Camera-type eye (tissue), 1 donor: Measurements from ENCODE around the gene LMF2. TPM values are rescaled to one million over a fixed set of nuclear protein-coding genes. Genes with fewer than 3 reads are reported as not detected.

Experiments
- total RNA-seq: library from RNA; depleted of rRNA; stranded (reverse); fragments of >200 nt; gene quantifications from one replicate; pipeline ENCODE4 v1.2.3, GENCODE V29; 2014

Gene LMF2
- 39.0 TPM for total RNA-seq

DNA sequence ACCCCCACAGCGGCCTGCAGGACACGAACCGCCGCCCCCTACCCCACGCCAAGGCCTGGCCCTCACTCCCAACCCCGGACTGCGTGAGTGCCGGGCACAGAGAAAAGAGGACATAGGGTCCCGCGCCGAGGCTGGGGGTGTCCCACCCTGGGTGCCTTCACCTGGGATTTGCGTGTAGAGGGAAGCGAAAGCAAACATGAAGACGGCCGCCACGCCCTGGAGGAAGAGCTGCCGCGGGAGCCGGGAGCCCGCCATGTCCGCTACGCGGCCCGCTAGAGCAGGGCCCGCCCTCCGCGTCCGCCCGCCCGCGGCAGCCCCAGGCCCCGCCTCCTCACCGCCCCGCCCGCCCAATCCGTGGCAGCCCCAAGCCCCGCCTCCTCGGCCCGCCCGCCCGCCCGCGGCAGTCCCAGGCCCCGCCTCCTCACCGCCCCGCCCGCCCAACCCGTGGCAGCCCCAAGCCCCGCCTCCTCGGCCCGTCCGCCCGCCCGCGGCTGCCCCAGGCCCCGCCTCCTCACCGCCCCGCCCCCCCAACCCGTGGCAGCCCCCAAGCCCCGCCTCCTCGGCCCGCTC, at the start of gene LMF2:
TSS of gene LMF2 (minus strand) at position 282 of the 570 bp plus-strand sequence. CDS start at position 255, 27 bp downstream.

GRCh38 chr22:50545522-50546325, 38.2 kb upstream of the LMF2 start, which contains the start of gene KLHDC7B:
TSS of gene KLHDC7B (plus strand) at chr22:50545899. CDS start at chr22:50546244, 345 bp downstream.

DNA sequence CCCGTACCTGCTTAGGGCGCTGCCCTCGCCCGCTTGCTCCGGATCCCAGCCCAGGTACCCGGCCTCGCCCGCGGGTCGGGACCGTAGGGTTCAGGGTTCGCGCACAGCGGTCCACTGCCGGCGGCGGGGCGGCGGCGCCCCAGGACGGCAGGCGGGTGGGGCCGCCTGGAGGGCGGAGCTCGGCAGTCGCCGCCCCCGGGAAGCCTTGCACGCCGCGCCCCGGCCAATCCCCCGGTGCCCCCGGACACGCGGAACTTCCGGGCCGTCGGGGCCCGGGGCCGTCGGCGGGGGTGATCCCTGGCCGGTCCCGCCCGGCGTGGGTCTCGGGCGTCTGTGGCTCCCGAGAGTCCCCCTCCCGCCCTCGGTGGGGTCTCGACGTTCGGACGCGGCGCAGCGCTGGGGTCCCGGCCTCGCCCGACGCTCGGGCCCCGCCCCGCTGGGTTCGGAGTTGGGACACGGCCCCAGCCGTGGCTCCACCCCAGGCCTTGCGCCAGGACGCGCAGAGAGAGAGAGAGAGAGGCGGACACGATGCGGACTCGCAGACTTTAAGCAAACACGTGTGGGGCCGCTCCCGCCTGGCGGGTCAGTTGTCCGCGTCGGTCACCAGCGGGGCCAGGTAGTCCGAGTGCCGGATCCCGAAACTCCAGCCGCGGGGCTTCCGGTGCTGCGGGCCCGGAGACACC, 22.5 kb upstream of the LMF2 start, which contains the start of gene TYMP:
TSS of gene TYMP (minus strand) at position 116 of the 683 bp plus-strand sequence. CDS start 303 bp downstream, outside the sequence.

DNA sequence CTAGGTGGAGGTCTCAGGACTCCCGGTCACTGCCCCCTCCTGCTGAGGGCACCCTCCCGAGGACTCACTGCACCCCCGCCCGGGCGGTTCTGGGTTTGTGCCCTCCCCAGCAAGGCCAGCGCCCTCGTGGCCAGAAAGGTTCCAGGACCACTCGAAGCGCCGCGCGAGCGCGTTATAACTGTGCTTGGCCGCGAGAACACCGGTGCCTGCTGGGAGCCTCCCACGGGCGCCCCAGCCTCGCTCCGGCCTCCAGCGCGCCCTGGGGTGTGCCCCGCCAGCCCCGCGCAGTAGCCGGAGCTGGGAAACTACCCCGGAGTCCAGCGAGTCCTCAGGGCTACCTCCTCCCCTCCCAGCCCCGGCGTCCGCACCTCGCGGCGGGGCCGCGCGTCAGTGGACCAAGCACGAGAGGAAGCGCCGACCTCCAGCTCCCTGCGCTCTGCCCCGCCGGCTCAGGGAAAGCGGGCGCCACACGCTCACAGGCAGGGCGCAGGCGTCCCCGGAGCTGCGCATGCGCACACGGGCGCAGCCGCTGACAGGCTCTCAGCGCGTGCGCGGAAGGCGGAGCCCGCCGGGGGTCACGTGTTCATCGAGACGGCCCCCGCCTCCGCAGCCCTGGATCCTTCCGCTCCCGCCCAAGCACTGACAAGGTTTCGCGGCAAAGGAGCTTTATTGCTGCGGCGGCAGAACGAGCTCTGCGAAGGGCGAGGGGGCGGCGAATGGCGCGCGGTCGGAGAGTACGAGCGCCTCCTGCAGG, 17.8 kb upstream of the LMF2 start, which contains the start of gene SCO2:
TSS of gene SCO2 (minus strand) at position 495 of the 754 bp plus-strand sequence. CDS start 1,187 bp downstream, outside the sequence.

GRCh38 chr22:50507991-50508884, 736 bp upstream of the LMF2 start, which contains the start of gene NCAPH2:
TSS of gene NCAPH2 (plus strand) at chr22:50508224. CDS start at chr22:50508338, 114 bp downstream.

GRCh38 chr22:50486561-50487289, 20.8 kb downstream of the LMF2 start, which contains the start of gene MIOX:
TSS of gene MIOX (plus strand) at chr22:50486859. CDS start at chr22:50486898, 39 bp downstream.

DNA sequence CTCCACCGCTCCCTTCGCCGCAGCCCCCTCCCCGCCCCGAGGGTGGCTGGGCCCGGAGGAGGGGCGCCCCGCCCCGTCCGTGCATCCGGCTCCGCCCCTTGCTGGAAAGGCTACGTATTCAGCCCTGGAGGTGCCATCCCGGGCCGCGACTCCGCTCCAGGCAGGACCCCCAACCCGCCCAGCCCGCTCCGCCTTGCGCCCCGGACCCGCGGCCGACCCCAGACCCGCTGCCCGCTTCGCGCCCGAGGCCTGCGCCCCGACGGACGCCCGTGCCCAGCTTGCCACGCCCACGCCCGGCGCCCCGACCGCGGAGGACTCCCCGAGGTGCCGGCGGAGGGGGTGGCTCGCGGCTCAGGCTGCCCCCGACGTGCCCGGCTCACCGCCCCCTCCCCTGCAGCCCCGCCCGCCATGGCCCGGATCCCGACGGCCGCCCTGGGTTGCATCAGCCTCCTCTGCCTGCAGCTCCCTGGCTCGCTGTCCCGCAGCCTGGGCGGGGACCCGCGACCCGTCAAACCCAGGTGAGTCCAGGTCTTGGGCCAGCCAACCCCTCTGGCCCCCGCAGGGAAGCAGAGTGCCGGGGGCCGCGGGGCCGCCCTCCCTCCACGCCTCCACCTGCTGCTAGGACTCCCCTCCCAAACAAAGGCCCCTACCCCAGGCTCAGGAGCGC, 25.9 kb downstream of the LMF2 start, which contains the start of gene ADM2:
TSS of gene ADM2 (plus strand) at position 104 of the 667 bp plus-strand sequence. CDS start at position 409, 305 bp downstream.

DNA sequence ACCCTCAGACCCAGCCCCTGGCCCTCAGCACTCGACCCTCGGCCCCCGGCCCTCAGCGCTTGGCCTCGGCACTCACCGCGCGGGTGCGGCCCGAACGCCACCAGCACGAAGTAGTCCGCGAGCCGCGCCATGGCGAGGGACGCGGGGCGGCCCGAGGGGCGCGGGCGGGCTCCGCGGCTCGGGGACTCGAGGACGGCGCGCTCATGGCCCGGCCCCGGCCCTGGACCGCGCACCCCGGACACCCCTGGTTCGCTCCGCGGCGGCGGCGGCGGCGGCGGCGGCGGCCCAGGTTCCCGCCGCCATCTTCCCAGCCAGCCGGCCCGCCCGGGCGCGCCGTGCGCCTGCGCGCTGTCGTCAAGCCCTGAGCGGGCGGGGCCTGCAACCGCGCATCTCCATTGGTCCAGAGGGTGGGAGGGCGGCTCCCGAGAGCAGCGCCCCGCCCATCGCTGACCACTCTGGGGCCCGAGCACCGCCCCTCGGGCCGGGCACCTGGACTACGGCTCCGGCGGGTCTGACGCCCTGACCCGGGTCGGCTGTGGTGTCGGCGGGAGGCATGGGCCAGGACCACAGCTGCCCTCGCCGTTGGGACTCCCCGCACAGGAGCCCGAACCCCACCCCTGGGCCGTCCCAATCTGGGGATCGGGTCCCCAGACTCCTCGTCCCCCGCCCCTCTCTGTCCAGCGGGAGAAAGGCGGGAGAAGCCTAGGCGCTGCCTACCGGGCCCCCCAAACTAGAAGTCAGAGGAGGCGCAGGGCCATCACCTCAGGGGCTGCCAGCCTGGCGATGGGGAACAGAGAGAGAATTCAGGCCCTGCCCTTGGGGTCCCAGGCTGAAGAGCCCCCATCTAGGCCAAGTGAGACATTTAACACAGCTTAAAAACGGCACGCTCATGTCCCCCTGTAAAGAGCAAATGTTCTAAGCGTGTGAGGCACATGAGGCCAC, 32.5 kb downstream of the LMF2 start, which contains the start of gene SBF1:
TSS of gene SBF1 (minus strand) at position 326 of the 942 bp plus-strand sequence. CDS start at position 131, 195 bp downstream.

Other genes starting within 250 kb of the LMF2 start
- 18.9 TPM for gene MAPK12, start 246.0 kb downstream of the LMF2 start, total RNA-seq
- gene MAPK11, start 237.3 kb downstream of the LMF2 start, total RNA-seq = 7.6 TPM
- gene PLXNB2, start 200.1 kb downstream of the LMF2 start, total RNA-seq = 169 TPM
- 16.9 TPM for gene DENND6B, start 180.7 kb downstream of the LMF2 start, total RNA-seq
- 56.1 TPM for gene PPP6R2, start 164.4 kb downstream of the LMF2 start, total RNA-seq
- gene SBF1, start 32.7 kb downstream of the LMF2 start, total RNA-seq = 67.3 TPM
- 1.5 TPM for gene ADM2, start 26.2 kb downstream of the LMF2 start, total RNA-seq
- gene MIOX, start 20.8 kb downstream of the LMF2 start, total RNA-seq = not detected
- 58.1 TPM for gene NCAPH2, start 522 bp upstream of the LMF2 start, total RNA-seq
- not detected for gene SCO2, start 17.9 kb upstream of the LMF2 start, total RNA-seq
- gene TYMP, start 22.3 kb upstream of the LMF2 start, total RNA-seq = 10.6 TPM
- 0.05 TPM for gene KLHDC7B, start 38.2 kb upstream of the LMF2 start, total RNA-seq
- gene SYCE3, start 55.2 kb upstream of the LMF2 start, total RNA-seq = not detected
- gene CPT1B, start 70.7 kb upstream of the LMF2 start, total RNA-seq = 15.6 TPM
- 59.6 TPM for gene CHKB, start 75.1 kb upstream of the LMF2 start, total RNA-seq
- gene MAPK8IP2, start 93.1 kb upstream of the LMF2 start, total RNA-seq = 22.7 TPM
- 17.3 TPM for gene ARSA, start 120.5 kb upstream of the LMF2 start, total RNA-seq
- 10.6 TPM for gene SHANK3, start 165.1 kb upstream of the LMF2 start, total RNA-seq
- gene ACR, start 230.5 kb upstream of the LMF2 start, total RNA-seq = not detected